ENCODE results near the gene ARL4C.

ARL4C gene

GRCh38 chr2:234491281-234491680, 5.6 kb downstream of the ARL4C start:
- H3K4me1 ChIP-seq, result no peaks in the 10 kb centered on the region
- no peaks in the 10 kb centered on the region for H3K27me3 ChIP-seq
- H3K36me3 ChIP-seq, result no peaks in the 10 kb centered on the region
- DNase-seq, result no peak
- H3K4me3 ChIP-seq (ENCODE audit: low read depth, low read length), result no peak overlapping the region
- H3K9me3 ChIP-seq, result no peaks in the 10 kb centered on the region
- TF ChIP-seq CTCF (IDR thresholded peaks at IDR 0.05; ENCODE audit: low read depth, low read length), result no peak

GRCh38 chr2:234490271-234491091, 6.4 kb downstream of the ARL4C start:
- Histone ChIP-seq H3K9me3 (no peaks in the 10 kb centered on the region), H3K36me3 (no peaks in the 10 kb centered on the region), H3K27me3 (no peaks in the 10 kb centered on the region), H3K4me3 (ENCODE audit: low read depth, low read length) (no peak overlapping the region), H3K4me1 (no peaks in the 10 kb centered on the region)
- TF ChIP-seq CTCF (IDR thresholded peaks at IDR 0.05; ENCODE audit: low read depth, low read length), result no peak
- no peak for DNase-seq

GRCh38 chr2:234488913-234489451, 7.9 kb downstream of the ARL4C start:
- Histone ChIP-seq H3K4me3 (ENCODE audit: low read depth, low read length) (no peak overlapping the region), H3K4me1 (no peaks in the 10 kb centered on the region), H3K9me3 (no peaks in the 10 kb centered on the region), H3K27me3 (no peaks in the 10 kb centered on the region), H3K36me3 (no peaks in the 10 kb centered on the region)
- TF ChIP-seq CTCF (IDR thresholded peaks at IDR 0.05; ENCODE audit: low read depth, low read length), result no peak
- no peak for DNase-seq

GRCh38 chr2:234488486-234488885, 8.4 kb downstream of the ARL4C start:
- no peak for TF ChIP-seq CTCF (IDR thresholded peaks at IDR 0.05; ENCODE audit: low read depth, low read length)
- Histone ChIP-seq H3K36me3 (no peaks in the 10 kb centered on the region), H3K27me3 (no peaks in the 10 kb centered on the region), H3K4me3 (ENCODE audit: low read depth, low read length) (no peak overlapping the region), H3K9me3 (no peaks in the 10 kb centered on the region), H3K4me1 (no peaks in the 10 kb centered on the region)
- DNase-seq, result no peak

- no peaks in the 10 kb centered on the region for H3K27me3 ChIP-seq
- no peaks in the 10 kb centered on the region for H3K4me1 ChIP-seq
- H3K36me3 ChIP-seq, result no peaks in the 10 kb centered on the region
- DNase-seq, result no peak
- H3K4me3 ChIP-seq (ENCODE audit: low read depth, low read length), result no peak overlapping the region
- no peak for TF ChIP-seq CTCF (IDR thresholded peaks at IDR 0.05; ENCODE audit: low read depth, low read length)
- no peaks in the 10 kb centered on the region for H3K9me3 ChIP-seq
Observed at GRCh38 chr2:234487356-234487755, 9.5 kb downstream of the ARL4C start.

GRCh38 chr2:234483568-234484251, 13.2 kb downstream of the ARL4C start:
- no peak overlapping the region for H3K4me3 ChIP-seq (ENCODE audit: low read depth, low read length)
- DNase-seq, result no peak
- no peaks in the 10 kb centered on the region for H3K9me3 ChIP-seq
- no peaks in the 10 kb centered on the region for H3K27me3 ChIP-seq
- H3K4me1 ChIP-seq, result no peaks in the 10 kb centered on the region
- no peaks in the 10 kb centered on the region for H3K36me3 ChIP-seq
- TF ChIP-seq CTCF (IDR thresholded peaks at IDR 0.05; ENCODE audit: low read depth, low read length), result 0 out of 2 replicates have a peak, but pooled peaks have one; percentile 13
